HepG2 (cell line): Measurements from ENCODE around the gene WNK2. TPM values are rescaled to one million over a fixed set of nuclear protein-coding genes. Genes with fewer than 3 reads are reported as not detected.

Experiments
- BRD4 ChIP-seq: sonication (generic); formaldehyde crosslinking; IDR thresholded peaks from 2 replicates; pipeline ENCODE4 v1.4.0; 2020; ENCODE audit warnings: missing genetic modification reagents
- CCDC6 ChIP-seq: sonication (generic); formaldehyde crosslinking; IDR thresholded peaks from 2 replicates; pipeline ENCODE4 v1.8.1; 2022; ENCODE audit warnings: mild to moderate bottlenecking, missing genetic modification reagents, moderate library complexity
- DBP ChIP-seq: sonication (generic); formaldehyde crosslinking; IDR thresholded peaks from 2 replicates; pipeline ENCODE4 v1.4.0; 2020; ENCODE audit warnings: missing genetic modification reagents; ENCODE audit errors: not compliant biosample characterization
- EED ChIP-seq: sonication (generic); formaldehyde crosslinking; IDR thresholded peaks from 2 replicates; pipeline ENCODE4 v1.5.0; 2020; ENCODE audit warnings: mild to moderate bottlenecking, missing genetic modification reagents
- ESRRA ChIP-seq: sonication (generic); formaldehyde crosslinking; IDR thresholded peaks from 2 replicates; pipeline ENCODE4 v1.5.1; 2020; ENCODE audit warnings: mild to moderate bottlenecking, low read depth, missing genetic modification reagents
- FOSL2 ChIP-seq: sonication (generic); formaldehyde crosslinking; IDR thresholded peaks from 2 replicates; pipeline ENCODE4 v1.4.0; 2020; ENCODE audit warnings: missing genetic modification reagents
- FOXA1 ChIP-seq, 2 experiments: fragments of 450-650 bp in 1 of 2; sonication (generic) in 1 of 2; formaldehyde crosslinking in 1 of 2; IDR thresholded peaks; 2 replicates each; pipeline versions ENCODE4 v1.4.0 to v1.6.1; 2016 to 2020; ENCODE audit warnings: missing genetic modification reagents in 1 of 2
- KLF6 ChIP-seq: IDR thresholded peaks from 2 replicates; pipeline ENCODE4 v1.8.0; 2016; ENCODE audit warnings: missing biosample characterization, missing genetic modification reagents
- REXO4 ChIP-seq: sonication (generic); formaldehyde crosslinking; IDR thresholded peaks from 2 replicates; pipeline ENCODE4 v1.8.0; 2022; ENCODE audit warnings: missing genetic modification reagents, mild to moderate bottlenecking, borderline replicate concordance
- SNAPC4 ChIP-seq: sonication (generic); formaldehyde crosslinking; IDR thresholded peaks from 2 replicates; pipeline ENCODE4 v1.4.0; 2020; ENCODE audit warnings: mild to moderate bottlenecking, missing genetic modification reagents
- THAP11 ChIP-seq: IDR thresholded peaks from 2 replicates; pipeline ENCODE4 v1.6.1; 2016; ENCODE audit warnings: missing biosample characterization, missing genetic modification reagents
- ZBTB37 ChIP-seq: sonication (generic); formaldehyde crosslinking; IDR thresholded peaks from 2 replicates; pipeline ENCODE4 v1.4.0; 2020; ENCODE audit warnings: mild to moderate bottlenecking, missing genetic modification reagents
- ZHX1 ChIP-seq: sonication (generic); formaldehyde crosslinking; IDR thresholded peaks from 2 replicates; pipeline ENCODE4 v1.8.1; 2022; ENCODE audit warnings: low read depth, mild to moderate bottlenecking, missing genetic modification reagents
- ZNF382 ChIP-seq: sonication (generic); formaldehyde crosslinking; IDR thresholded peaks from 2 replicates; pipeline ENCODE4 v1.5.0; 2020; ENCODE audit warnings: missing genetic modification reagents, mild to moderate bottlenecking, borderline replicate concordance
- ZNF430 ChIP-seq: sonication (generic); formaldehyde crosslinking; IDR thresholded peaks from 2 replicates; pipeline ENCODE4 v1.9.0; 2021; ENCODE audit warnings: mild to moderate bottlenecking, missing genetic modification reagents
- ZNF629 ChIP-seq: sonication (generic); formaldehyde crosslinking; conservative IDR thresholded peaks from 2 replicates; pipeline ENCODE4 v1.5.0; 2020; ENCODE audit warnings: missing genetic modification reagents
- ZNF691 ChIP-seq: sonication (generic); formaldehyde crosslinking; IDR thresholded peaks from 2 replicates; pipeline ENCODE4 v1.4.0; 2020; ENCODE audit warnings: missing genetic modification reagents, low read depth, mild to moderate bottlenecking, borderline replicate concordance
- ZNF709 ChIP-seq: sonication (generic); formaldehyde crosslinking; IDR thresholded peaks from 2 replicates; pipeline ENCODE4 v1.5.0; 2020; ENCODE audit warnings: mild to moderate bottlenecking, missing genetic modification reagents
- polyA plus RNA-seq, 8 experiments: library from polyadenylated mRNA; depleted of rRNA in 3 of 8; stranded (reverse) in 7 of 8; unstranded in 1 of 8; fragments of >200 nt; fragmentation: Illumina TruSeq in 4 of 8; extraction: Trizol in 4 of 8; gene quantifications; 2 replicates each; pipeline versions ENCODE4 v1.2.1 to v1.2.3, GENCODE V29; 2011 to 2016; ENCODE audit warnings: low read depth in 4 of 8, missing spikeins in 1 of 8, mixed read lengths in 1 of 8; ENCODE audit not compliant: insufficient read depth in 1 of 8
- total RNA-seq, 5 experiments: library from RNA; depleted of rRNA; stranded (reverse); fragments of >200 nt; fragmentation: Illumina TruSeq; extraction: Trizol; gene quantifications; 2 replicates each; pipeline ENCODE4 v1.2.3, GENCODE V29; 2016; ENCODE audit warnings: low read depth in 1 of 5

Gene WNK2
- total and polyA plus RNA-seq, 2 of the 13 experiments (the other 11 are each of a cell fraction or from before 2014, with no cell fraction given): 10.5 to 12.0 TPM

- peak; percentile 64; the same call in 1 of the 2 replicates for TF ChIP-seq ZBTB37
- TF ChIP-seq EED (CRISPR knock-in tag): no peak
- TF ChIP-seq SNAPC4: no peak
- peak; percentile 51; the same call in 1 of the 2 replicates for TF ChIP-seq KLF6
- TF ChIP-seq ZHX1 (CRISPR knock-in tag): no peak
- TF ChIP-seq ZNF382 (CRISPR knock-in tag): no peak
- TF ChIP-seq FOSL2 (CRISPR knock-in tag): peak; percentile 70
- TF ChIP-seq FOXA1 (IDR thresholded peaks at IDR 0.05): no peak
- no peak for TF ChIP-seq FOXA1 (CRISPR knock-in tag; IDR thresholded peaks at IDR 0.05)
- TF ChIP-seq CCDC6 (CRISPR knock-in tag): 0 out of 2 replicates have a peak, but pooled peaks have one; percentile 59
- no peak for TF ChIP-seq ZNF430 (CRISPR knock-in tag)
- TF ChIP-seq ZNF629 (CRISPR knock-in tag): no peak
- TF ChIP-seq ZNF709 (CRISPR knock-in tag): no peak
- peak; percentile 74 for TF ChIP-seq ZNF691 (CRISPR knock-in tag)
- no peak; the same call in 1 of the 2 replicates for TF ChIP-seq BRD4 (CRISPR knock-in tag)
- peak; percentile 95 for TF ChIP-seq ESRRA (CRISPR knock-in tag)
- TF ChIP-seq REXO4: no peak
- TF ChIP-seq DBP (CRISPR knock-in tag): no peak
- TF ChIP-seq THAP11 (CRISPR knock-in tag): 0 out of 2 replicates have a peak, but pooled peaks have one; percentile 12
These were observed 115.7 kb downstream of the WNK2 start (continued) for GRCh38 chr9:93299418-93300174.
